ENCODE data around the gene XK. TPM values are rescaled to one million over a fixed set of nuclear protein-coding genes. Genes with fewer than 3 reads are reported as not detected.

XK gene
- total RNA-seq, 1 donor from 2014 or later = 0.63 TPM

GRCh38 chrX:37752281-37752680, 66.7 kb downstream of the XK start:
- no peak for DNase-seq (ENCODE audit: low read depth)
- no peak for TF ChIP-seq CTCF (conservative IDR thresholded peaks at IDR 0.05; ENCODE audit: low read depth, low read length)

GRCh38 chrX:37752936-37753335, 67.3 kb downstream of the XK start:
- TF ChIP-seq CTCF (conservative IDR thresholded peaks at IDR 0.05; ENCODE audit: low read depth, low read length) = no peak
- no peak for DNase-seq (ENCODE audit: low read depth)
- no peak overlapping the region for H3K4me3 ChIP-seq (ENCODE audit: low read depth, low read length)

More at GRCh38 chrX:37752281-37752680, 66.7 kb downstream of the XK start:
- H3K4me3 ChIP-seq (ENCODE audit: low read depth, low read length) = no peak overlapping the region

GRCh38 chrX:37753384-37753783, 67.8 kb downstream of the XK start:
- H3K4me3 ChIP-seq (ENCODE audit: low read depth, low read length) = no peak overlapping the region
- DNase-seq (ENCODE audit: low read depth) = no peak
- TF ChIP-seq CTCF (conservative IDR thresholded peaks at IDR 0.05; ENCODE audit: low read depth, low read length) = no peak

GRCh38 chrX:37754516-37754915, 68.9 kb downstream of the XK start:
- no peak for TF ChIP-seq CTCF (conservative IDR thresholded peaks at IDR 0.05; ENCODE audit: low read depth, low read length)
- no peak for DNase-seq (ENCODE audit: low read depth)
- H3K4me3 ChIP-seq (ENCODE audit: low read depth, low read length) = no peak overlapping the region

- no peak overlapping the region for H3K4me3 ChIP-seq (ENCODE audit: low read depth, low read length)
- DNase-seq (ENCODE audit: low read depth) = no peak
- no peak for TF ChIP-seq CTCF (conservative IDR thresholded peaks at IDR 0.05; ENCODE audit: low read depth, low read length)
Observed at GRCh38 chrX:37755025-37755424, 69.4 kb downstream of the XK start.

- TF ChIP-seq CTCF (conservative IDR thresholded peaks at IDR 0.05; ENCODE audit: low read depth, low read length) = no peak
- DNase-seq (ENCODE audit: low read depth) = no peak
- no peak overlapping the region for H3K4me3 ChIP-seq (ENCODE audit: low read depth, low read length)
Observed at GRCh38 chrX:37757082-37757481, 71.5 kb downstream of the XK start.

GRCh38 chrX:37759351-37759750, 73.8 kb downstream of the XK start:
- no peak overlapping the region for H3K4me3 ChIP-seq (ENCODE audit: low read depth, low read length)
- no peak for DNase-seq (ENCODE audit: low read depth)
- TF ChIP-seq CTCF (conservative IDR thresholded peaks at IDR 0.05; ENCODE audit: low read depth, low read length) = no peak
